Gastroesophageal sphincter (tissue), 3 donors: ENCODE results near the gene ARHGAP22.

Source experiments
- CTCF ChIP-seq, 4 experiments: fragments of 200-600 bp in 2 of 4; fragments of 450-650 bp in 2 of 4; sonication (generic) in 1 of 4; IDR thresholded peaks; one replicate each; pipeline ENCODE4 v1.5.1; 2017 to 2019; ENCODE audit warnings: antibody characterized with exemption in 4 of 4, mild to moderate bottlenecking in 2 of 4, moderate library complexity in 2 of 4
- POLR2A ChIP-seq, 2 donors: fragments of 450-650 bp; IDR thresholded peaks; one replicate each; pipeline ENCODE4 v1.6.1; 2017; ENCODE audit warnings: antibody characterized with exemption in 2 of 2, mild to moderate bottlenecking in 2 of 2, moderate library complexity in 1 of 2

- TF ChIP-seq POLR2A (IDR thresholded peaks at IDR 0.05): no peak
- TF ChIP-seq CTCF (IDR thresholded peaks at IDR 0.05): no peak
Observed at GRCh38 chr10:48529331-48529730, 75.5 kb downstream of the ARHGAP22 start.
